ENCODE data around the gene CRX. TPM values are rescaled to one million over a fixed set of nuclear protein-coding genes. Genes with fewer than 3 reads are reported as not detected.

CRX gene
- total and polyA plus RNA-seq, 2 of the 13 experiments (the other 11 are each of a cell fraction or from before 2014, with no cell fraction given) = not detected

DNA sequence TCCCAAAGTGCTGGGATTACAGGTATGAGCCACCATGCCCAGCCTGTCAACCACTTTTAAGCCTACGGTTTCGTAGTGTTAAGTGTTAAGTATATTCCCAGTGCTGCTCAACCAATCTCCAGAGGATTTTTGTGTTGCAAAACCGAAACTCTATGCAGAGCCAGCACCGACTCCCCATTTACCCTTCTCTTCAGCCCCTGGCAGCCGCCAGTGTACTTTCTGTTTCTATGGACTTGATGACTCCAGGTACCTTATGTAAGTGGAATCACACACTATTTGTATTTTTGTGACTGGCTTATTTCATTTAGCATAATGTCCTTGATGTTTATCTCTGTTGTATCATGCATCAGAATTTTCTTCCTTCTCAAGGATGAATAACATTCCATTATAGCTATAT is 63.3 kb downstream of the CRX start (continued):
- TF ChIP-seq, protein P1, sequence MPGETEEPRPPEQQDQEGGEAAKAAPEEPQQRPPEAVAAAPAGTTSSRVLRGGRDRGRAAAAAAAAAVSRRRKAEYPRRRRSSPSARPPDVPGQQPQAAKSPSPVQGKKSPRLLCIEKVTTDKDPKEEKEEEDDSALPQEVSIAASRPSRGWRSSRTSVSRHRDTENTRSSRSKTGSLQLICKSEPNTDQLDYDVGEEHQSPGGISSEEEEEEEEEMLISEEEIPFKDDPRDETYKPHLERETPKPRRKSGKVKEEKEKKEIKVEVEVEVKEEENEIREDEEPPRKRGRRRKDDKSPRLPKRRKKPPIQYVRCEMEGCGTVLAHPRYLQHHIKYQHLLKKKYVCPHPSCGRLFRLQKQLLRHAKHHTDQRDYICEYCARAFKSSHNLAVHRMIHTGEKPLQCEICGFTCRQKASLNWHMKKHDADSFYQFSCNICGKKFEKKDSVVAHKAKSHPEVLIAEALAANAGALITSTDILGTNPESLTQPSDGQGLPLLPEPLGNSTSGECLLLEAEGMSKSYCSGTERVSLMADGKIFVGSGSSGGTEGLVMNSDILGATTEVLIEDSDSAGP (CRISPR knock-in tag; IDR thresholded peaks at IDR 0.05; ENCODE audit: borderline replicate concordance) = no peak
- TF ChIP-seq KAT7 (CRISPR knock-in tag; IDR thresholded peaks at IDR 0.05; ENCODE audit: borderline replicate concordance) (no peak; the same call in 1 of the 2 replicates), ZFX (CRISPR knock-in tag; IDR thresholded peaks at IDR 0.05; ENCODE audit: low read depth) (0 out of 2 replicates have a peak, but pooled peaks have one; percentile 8)
- TF ChIP-seq, protein P2, sequence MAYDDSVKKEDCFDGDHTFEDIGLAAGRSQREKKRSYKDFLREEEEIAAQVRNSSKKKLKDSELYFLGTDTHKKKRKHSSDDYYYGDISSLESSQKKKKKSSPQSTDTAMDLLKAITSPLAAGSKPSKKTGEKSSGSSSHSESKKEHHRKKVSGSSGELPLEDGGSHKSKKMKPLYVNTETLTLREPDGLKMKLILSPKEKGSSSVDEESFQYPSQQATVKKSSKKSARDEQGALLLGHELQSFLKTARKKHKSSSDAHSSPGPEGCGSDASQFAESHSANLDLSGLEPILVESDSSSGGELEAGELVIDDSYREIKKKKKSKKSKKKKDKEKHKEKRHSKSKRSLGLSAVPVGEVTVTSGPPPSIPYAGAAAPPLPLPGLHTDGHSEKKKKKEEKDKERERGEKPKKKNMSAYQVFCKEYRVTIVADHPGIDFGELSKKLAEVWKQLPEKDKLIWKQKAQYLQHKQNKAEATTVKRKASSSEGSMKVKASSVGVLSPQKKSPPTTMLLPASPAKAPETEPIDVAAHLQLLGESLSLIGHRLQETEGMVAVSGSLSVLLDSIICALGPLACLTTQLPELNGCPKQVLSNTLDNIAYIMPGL (CRISPR knock-in tag; IDR thresholded peaks at IDR 0.05; ENCODE audit: borderline replicate concordance in 1 of 2, low read depth in 1 of 2) = 0 out of 4 replicates have a peak, but pooled peaks of 1 of the 2 experiments have one; percentile 12

DNA sequence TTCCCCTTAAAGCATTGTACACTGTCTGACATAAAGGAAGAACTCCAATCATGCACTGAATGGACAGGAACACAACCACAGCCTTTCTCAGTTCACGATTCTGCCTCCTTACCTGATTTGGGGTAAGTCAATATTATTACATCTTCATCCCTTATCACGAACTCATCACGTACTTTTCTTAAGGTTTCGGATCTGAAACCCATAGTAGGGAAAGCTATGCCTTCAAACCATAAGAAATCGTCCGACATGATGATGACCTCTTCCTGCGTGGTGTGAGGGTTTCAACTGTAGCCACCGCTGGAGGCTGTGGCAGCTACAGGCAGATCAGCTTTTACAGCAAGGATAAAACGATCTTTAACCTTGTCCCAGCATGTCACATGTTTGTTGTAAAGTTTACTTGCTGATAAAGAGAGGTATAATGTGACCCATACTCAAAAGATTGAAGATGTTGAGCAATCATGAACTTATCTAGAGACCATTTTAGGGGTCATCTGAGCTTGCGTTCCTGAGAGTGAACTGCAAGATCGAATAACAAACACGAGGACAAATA is 64.3 kb downstream of the CRX start, which contains the start of gene SULT2A1:
TSS of gene SULT2A1 (minus strand) at position 306 of the 550 bp plus-strand sequence. CDS start at position 248, 58 bp downstream.
- CTCF ChIA-PET (ENCODE audit: low intra/inter-chr PET ratio, low total read pairs) = no interaction called here
- under 1% methylated on average over 12 of the region's 12 CpGs for WGBS (ENCODE audit: low lambda C conversion rate)
- H3K27ac ChIP-seq (ENCODE audit: extremely low read length, insufficient read depth, low read length) = peak within 1 kb of the TSS; percentile 86
- H3K27me3 ChIP-seq (ENCODE audit: control insufficient read depth in 1 of 2, insufficient read depth in 2 of 2, low read length in 2 of 2) = no peaks in the 10 kb centered on the region; a peak in 1 of 5 replicates
- FAIRE-seq = peak; percentile 95
- ATAC-seq = peak; percentile 92
- H3K9ac ChIP-seq (ENCODE audit: insufficient read depth, low read depth, low read length) = peak within 1 kb of the TSS; percentile 88
- peaks cover 27% of the 10 kb centered on the region for H3K79me2 ChIP-seq (ENCODE audit: insufficient read depth, low read length)
- H4K20me1 ChIP-seq (ENCODE audit: insufficient read depth, low read length) = peaks cover 4% of the 10 kb centered on the region; the same call in 1 of the 2 replicates
- H3K9me3 ChIP-seq (ENCODE audit: low read length) = no peaks in the 10 kb centered on the region
- peak within 1 kb of the TSS; percentile 88 for H3K4me2 ChIP-seq (ENCODE audit: low read depth, low read length)
- peak within 1 kb of the TSS; percentile 20 for H2AFZ ChIP-seq (ENCODE audit: low read length)
- H3K4me3 ChIP-seq (replicated peaks in 1 of 3; ENCODE audit: insufficient read depth in 1 of 3, low read depth in 2 of 3, low read length in 3 of 3) = peak within 1 kb of the TSS; percentile 73 to 79 (median 75)
- no TSS peak for BruUV-seq (replicated peaks)
- peaks cover 4 to 24% of the 10 kb centered on the region in 2 experiments for H3K36me3 ChIP-seq (replicated peaks in 1 of 2; ENCODE audit: control insufficient read depth in 1 of 2, insufficient read depth in 2 of 2, low read length in 2 of 2)
- in situ Hi-C loops (cut with HindIII; ENCODE audit: extremely low pct_ligation_motif_present, low pct_unique_long_range_greater_than_20kb) = no loop called here
- peaks cover 74% of the 10 kb centered on the region for H3K4me1 ChIP-seq (ENCODE audit: insufficient read depth, low read length)
- intact Hi-C loops (cut with micrococcal nuclease; ENCODE audit: unreplicated experiment) = no loop called here
- POLR2A ChIA-PET = no interaction called here
- peak; percentile 92 for DNase-seq (ENCODE audit: low spot score)
- TF ChIP-seq FOXJ3 (CRISPR knock-in tag; IDR thresholded peaks at IDR 0.05; ENCODE audit: borderline replicate concordance) (peak; percentile 91; the same call in 1 of the 2 replicates), HOXA9 (CRISPR knock-in tag; IDR thresholded peaks at IDR 0.05; ENCODE audit: borderline replicate concordance) (no peak), ZNF674 (CRISPR knock-in tag; IDR thresholded peaks at IDR 0.05; ENCODE audit: low read depth) (no peak), FOXM1 (CRISPR knock-in tag; IDR thresholded peaks at IDR 0.05) (no peak), ZNF224 (CRISPR knock-in tag; IDR thresholded peaks at IDR 0.05) (peak; percentile 47; the same call in 1 of the 2 replicates), MIER2 (CRISPR knock-in tag; IDR thresholded peaks at IDR 0.05) (peak; percentile 68; the same call in 1 of the 2 replicates), ZBTB38 (CRISPR knock-in tag; IDR thresholded peaks at IDR 0.05) (no peak)
- TF ChIP-seq, protein P3, sequence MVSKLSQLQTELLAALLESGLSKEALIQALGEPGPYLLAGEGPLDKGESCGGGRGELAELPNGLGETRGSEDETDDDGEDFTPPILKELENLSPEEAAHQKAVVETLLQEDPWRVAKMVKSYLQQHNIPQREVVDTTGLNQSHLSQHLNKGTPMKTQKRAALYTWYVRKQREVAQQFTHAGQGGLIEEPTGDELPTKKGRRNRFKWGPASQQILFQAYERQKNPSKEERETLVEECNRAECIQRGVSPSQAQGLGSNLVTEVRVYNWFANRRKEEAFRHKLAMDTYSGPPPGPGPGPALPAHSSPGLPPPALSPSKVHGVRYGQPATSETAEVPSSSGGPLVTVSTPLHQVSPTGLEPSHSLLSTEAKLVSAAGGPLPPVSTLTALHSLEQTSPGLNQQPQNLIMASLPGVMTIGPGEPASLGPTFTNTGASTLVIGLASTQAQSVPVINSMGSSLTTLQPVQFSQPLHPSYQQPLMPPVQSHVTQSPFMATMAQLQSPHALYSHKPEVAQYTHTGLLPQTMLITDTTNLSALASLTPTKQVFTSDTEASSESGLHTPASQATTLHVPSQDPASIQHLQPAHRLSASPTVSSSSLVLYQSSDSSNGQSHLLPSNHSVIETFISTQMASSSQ (IDR thresholded peaks at IDR 0.05; ENCODE audit: low read depth) = no peak
- TF ChIP-seq, protein P3 (CRISPR knock-in tag; IDR thresholded peaks at IDR 0.05; ENCODE audit: borderline replicate concordance) = peak; percentile 36; the same call in 1 of the 2 replicates

All from HepG2 (cell line).